HCT116 (cell line): ENCODE data around the gene RNF125. TPM values are rescaled to one million over a fixed set of nuclear protein-coding genes. Genes with fewer than 3 reads are reported as not detected.

Source experiments
- ATAC-seq: fragments of 200-7000 bp; cut with Tn5 transposase; 2 replicates; pipeline ENCODE4 v1.9.1; 2020; ENCODE audit warnings: mild to moderate bottlenecking, moderate library complexity
- BruUV-seq: library from RNA; stranded (reverse); fragments of 400-500 nt; replicated peaks from 2 replicates; lab custom pipeline; 2021; lab: Mats Ljungman, UMichigan
- CTCF ChIA-PET: fragments of 300-600 bp; sonication (Branson Sonifier 250); formaldehyde crosslinking; loops from one replicate; lab custom pipeline; 2021; ENCODE audit warnings: antibody characterized with exemption; lab: Charles Lee
- POLR2A ChIA-PET: fragments of 300-600, 350-600 bp; sonication (Branson Sonifier 250); formaldehyde crosslinking; loops from one replicate; lab custom pipeline; 2021; ENCODE audit warnings: antibody characterized with exemption; lab: Charles Lee
- RAD21 ChIA-PET, 2 experiments: fragments of 300-600 bp; sonication (Branson Sonifier 250); formaldehyde crosslinking; loops; one replicate each; lab custom pipeline; 2023; ENCODE audit warnings: low total read pairs in 2 of 2; ENCODE audit not compliant: uncharacterized antibody in 2 of 2, unreplicated experiment in 2 of 2, low non-redundant PET in 1 of 2; lab: Charles Lee
- DNase-seq: peaks from one replicate; pipeline ENCODE4 v3.0.0-alpha.2; 2010; ENCODE audit warnings: low read depth, low spot score
- H2AFZ ChIP-seq: fragments of 200-600 bp; shearing (Covaris generic), sonication (generic); 2 replicates; pipeline ENCODE4 v1.6.1; 2017; ENCODE audit warnings: low read depth, mixed run types, mixed read lengths, antibody characterized with exemption, low read length; ENCODE audit not compliant: poor library complexity, severe bottlenecking
- H3K27ac ChIP-seq: 2 replicates; pipeline ENCODE4 v1.5.1; 2012; ENCODE audit warnings: low read depth, low read length
- H3K27me3 ChIP-seq: fragments of 200-600 bp; sonication (generic); 2 replicates; pipeline ENCODE4 v1.6.1; 2016; ENCODE audit warnings: mixed run types, low read length, mixed read lengths; ENCODE audit not compliant: insufficient read depth
- H3K36me3 ChIP-seq, 2 experiments: fragments of 200-500 bp in 1 of 2; fragments of 200-600 bp in 1 of 2; sonication (Bioruptor generic) in 1 of 2; sonication (generic) in 1 of 2; 2 replicates each; pipeline versions ENCODE4 v1.5.1 to v1.6.1; 2014 to 2016; ENCODE audit warnings: low read length in 2 of 2, inconsistent platforms in 1 of 2, mixed read lengths in 1 of 2, mixed run types in 1 of 2; ENCODE audit not compliant: insufficient read depth in 2 of 2, control insufficient read depth in 1 of 2
- H3K4me1 ChIP-seq, 2 experiments: fragments of 200-600 bp in 1 of 2; sonication (generic) in 1 of 2; 2 replicates each; pipeline versions ENCODE4 v1.5.1 to v1.6.1; 2012 to 2017; ENCODE audit warnings: low read length in 2 of 2, inconsistent platforms in 1 of 2, mild to moderate bottlenecking in 1 of 2, mixed read lengths in 1 of 2, mixed run types in 1 of 2, moderate library complexity in 1 of 2; ENCODE audit not compliant: insufficient read depth in 2 of 2, control insufficient read depth in 1 of 2
- H3K4me2 ChIP-seq: fragments of 200-600 bp; sonication (generic); 2 replicates; pipeline ENCODE4 v1.6.1; 2017; ENCODE audit warnings: mixed run types, low read length, mixed read lengths
- H3K4me3 ChIP-seq, 2 experiments: fragments of 200-600 bp in 1 of 2; sonication (generic) in 1 of 2; replicated peaks in 1 of 2; 2 replicates each; pipeline ENCODE4 v1.5.1; 2011 to 2016; ENCODE audit warnings: low read length in 2 of 2, control low read depth in 1 of 2, low read depth in 1 of 2, mild to moderate bottlenecking in 1 of 2, mixed read lengths in 1 of 2, mixed run types in 1 of 2
- H3K79me2 ChIP-seq: fragments of 200-600 bp; sonication (generic); 2 replicates; pipeline ENCODE4 v1.6.1; 2017; ENCODE audit warnings: mild to moderate bottlenecking, mixed run types, low read length, moderate library complexity, mixed read lengths; ENCODE audit not compliant: insufficient read depth
- H3K9ac ChIP-seq: fragments of 200-600 bp; sonication (generic); 2 replicates; pipeline ENCODE4 v1.6.1; 2016; ENCODE audit warnings: low read length, mixed read lengths
- H3K9me2 ChIP-seq: fragments of 200-600 bp; sonication (generic), shearing (Covaris generic); 2 replicates; pipeline ENCODE4 v1.6.1; 2017; ENCODE audit warnings: mixed run types, mild to moderate bottlenecking, moderate library complexity; ENCODE audit not compliant: insufficient read depth
- H3K9me3 ChIP-seq, 2 experiments: fragments of 200-500 bp in 1 of 2; fragments of 200-600 bp in 1 of 2; sonication (Bioruptor generic) in 1 of 2; sonication (generic) in 1 of 2; 2 replicates each; pipeline ENCODE4 v1.6.1; 2014 to 2017; ENCODE audit warnings: low read length in 2 of 2, mixed read lengths in 2 of 2, inconsistent platforms in 1 of 2, low read depth in 1 of 2, mild to moderate bottlenecking in 1 of 2, mixed run types in 1 of 2, moderate library complexity in 1 of 2; ENCODE audit not compliant: control insufficient read depth in 1 of 2, insufficient read depth in 1 of 2
- H4K20me1 ChIP-seq: fragments of 200-600 bp; sonication (generic), shearing (Covaris generic); 2 replicates; pipeline ENCODE4 v1.6.1; 2017; ENCODE audit warnings: mixed run types, mild to moderate bottlenecking, moderate library complexity; ENCODE audit not compliant: insufficient read depth
- CTCF ChIP-seq, 3 experiments: fragments of 200-600 bp in 1 of 3; sonication (generic) in 1 of 3; IDR thresholded peaks in 2 of 3; conservative IDR thresholded peaks in 1 of 3; 2 replicates each; pipeline ENCODE4 v1.5.1; 2012 to 2017; ENCODE audit warnings: low read depth in 2 of 3, low read length in 2 of 3, antibody characterized with exemption in 1 of 3, borderline replicate concordance in 1 of 3, control low read depth in 1 of 3, mild to moderate bottlenecking in 1 of 3, mixed read lengths in 1 of 3, mixed run types in 1 of 3, moderate library complexity in 1 of 3; ENCODE audit not compliant: insufficient read depth in 1 of 3
- ELF1 ChIP-seq: IDR thresholded peaks from 2 replicates; pipeline ENCODE4 v1.6.1; 2012; ENCODE audit warnings: low read depth, borderline replicate concordance
- MAX ChIP-seq: IDR thresholded peaks from 2 replicates; pipeline ENCODE4 v1.6.1; 2012
- POLR2A ChIP-seq: IDR thresholded peaks from 2 replicates; pipeline ENCODE4 v1.7.0; 2011; ENCODE audit warnings: borderline replicate concordance; ENCODE audit not compliant: insufficient read depth, insufficient read length; ENCODE audit errors: extremely low read depth
- POLR2AphosphoS5 ChIP-seq: IDR thresholded peaks from 2 replicates; pipeline ENCODE4 v1.6.1; 2011; ENCODE audit warnings: mild to moderate bottlenecking, low read depth, low read length, moderate library complexity
- ZNF274 ChIP-seq: fragments of 200-500 bp; sonication (Bioruptor generic); IDR thresholded peaks from 2 replicates; pipeline ENCODE4 v1.6.1; 2014; ENCODE audit warnings: mild to moderate bottlenecking, low read depth, low read length, inconsistent platforms
- intact Hi-C: fragments of 100-400 bp; cut with micrococcal nuclease; formaldehyde crosslinking; loops from 2 replicates; pipeline ENCODE4 v1.10.0; 2022
- total RNA-seq: library from RNA; stranded (reverse); gene quantifications from one replicate; pipeline ENCODE4 v1.2.1, GENCODE V29; 2021; ENCODE audit not compliant: unreplicated experiment

The RNF125 gene
- total RNA-seq, 1 experiment from 2014 or later = 7.4 TPM

GRCh38 chr18:32048507-32049091 is 30.0 kb downstream of the RNF125 start:
- no peaks in the 10 kb centered on the region for H3K36me3 ChIP-seq
- TF ChIP-seq MAX = no peak
- TF ChIP-seq CTCF (IDR thresholded peaks at IDR 0.05 in 2 of 3, conservative IDR thresholded peaks at IDR 0.05 in 1 of 3; ENCODE audit: borderline replicate concordance in 1 of 3, insufficient read depth in 1 of 3, low read depth in 2 of 3, low read length in 2 of 3) = no peak
- no peak for TF ChIP-seq ELF1
- no peak for TF ChIP-seq ZNF274
- TF ChIP-seq POLR2AphosphoS5 = no peak
- no peak for TF ChIP-seq POLR2A
- no peaks in the 10 kb centered on the region for H3K9me3 ChIP-seq
- no peaks in the 10 kb centered on the region for H3K79me2 ChIP-seq
- peaks cover 5 to 7% of the 10 kb centered on the region in 2 experiments for H3K4me1 ChIP-seq
- H2AFZ ChIP-seq = no peak overlapping the region
- POLR2A ChIA-PET = no interaction called here
- H4K20me1 ChIP-seq = no peaks in the 10 kb centered on the region
- no peaks in the 10 kb centered on the region for H3K27me3 ChIP-seq
- no peak overlapping the region for H3K9ac ChIP-seq
- no peaks in the 10 kb centered on the region for H3K9me2 ChIP-seq
- intact Hi-C loops = no loop called here
- H3K4me3 ChIP-seq = no peak overlapping the region
- no TSS peak for BruUV-seq
- RAD21 ChIA-PET = no interaction called here
- DNase-seq (no peak), ATAC-seq (no peak)
- H3K4me2 ChIP-seq = no peak overlapping the region
- CTCF ChIA-PET = no interaction called here
- H3K27ac ChIP-seq = no peak overlapping the region
